MM.1S (cell line): ENCODE measurements around the gene CCDC83.

Experiments used
- DNase-seq: peaks from one replicate; pipeline ENCODE4 v3.0.0-alpha.2; 2015
- H2AFZ ChIP-seq: fragments of 300-600 bp; sonication (generic); 2 replicates; pipeline ENCODE4 v1.6.0; 2016; ENCODE audit warnings: antibody characterized with exemption, low read length
- H3F3A ChIP-seq: fragments of 300-600 bp; sonication (generic); 2 replicates; pipeline ENCODE4 v1.6.1; 2016; ENCODE audit warnings: mild to moderate bottlenecking, antibody characterized with exemption, low read length, moderate library complexity, mixed read lengths; ENCODE audit not compliant: insufficient read depth
- H3K27ac ChIP-seq: fragments of 300-600 bp; sonication (generic); 2 replicates; pipeline ENCODE4 v1.5.1; 2016; ENCODE audit warnings: mild to moderate bottlenecking, low read length
- H3K27me3 ChIP-seq: fragments of 300-600 bp; sonication (generic); replicated peaks from 2 replicates; pipeline ENCODE4 v1.6.0; 2016; ENCODE audit warnings: low read length; ENCODE audit not compliant: insufficient read depth
- H3K36me3 ChIP-seq: fragments of 300-600 bp; sonication (generic); replicated peaks from 2 replicates; pipeline ENCODE4 v1.6.1; 2016; ENCODE audit warnings: mild to moderate bottlenecking, low read length, mixed read lengths; ENCODE audit not compliant: insufficient read depth
- H3K4me1 ChIP-seq: fragments of 300-600 bp; sonication (generic); 2 replicates; pipeline ENCODE4 v1.6.1; 2016; ENCODE audit warnings: low read length, mixed read lengths
- H3K4me2 ChIP-seq: fragments of 300-600 bp; sonication (generic); 2 replicates; pipeline ENCODE4 v1.6.0; 2016; ENCODE audit warnings: low read depth, low read length
- H3K4me3 ChIP-seq: fragments of 300-600 bp; sonication (generic); 2 replicates; pipeline ENCODE4 v1.5.1; 2016; ENCODE audit warnings: low read length, mixed read lengths
- H3K79me2 ChIP-seq: fragments of 300-600 bp; sonication (generic); 2 replicates; pipeline ENCODE4 v1.6.1; 2016; ENCODE audit warnings: mixed run types, low read length, mixed read lengths
- H3K9ac ChIP-seq: fragments of 300-600 bp; sonication (generic); 2 replicates; pipeline ENCODE4 v1.6.1; 2016; ENCODE audit warnings: low read length, mixed read lengths
- H3K9me2 ChIP-seq: fragments of 300-600 bp; sonication (generic); replicated peaks from 2 replicates; pipeline ENCODE4 v1.6.1; 2016; ENCODE audit warnings: mild to moderate bottlenecking, low read length, mixed read lengths; ENCODE audit not compliant: insufficient read depth
- H3K9me3 ChIP-seq: fragments of 300-600 bp; sonication (generic); replicated peaks from 2 replicates; pipeline ENCODE4 v1.6.1; 2016; ENCODE audit warnings: mild to moderate bottlenecking, low read length, mixed read lengths; ENCODE audit not compliant: insufficient read depth
- H4K20me1 ChIP-seq: fragments of 300-600 bp; sonication (generic); 2 replicates; pipeline ENCODE4 v1.6.1; 2016; ENCODE audit warnings: mild to moderate bottlenecking, low read length, moderate library complexity, mixed read lengths; ENCODE audit not compliant: insufficient read depth
- EZH2 ChIP-seq: fragments of 300-600 bp; sonication (generic); optimal IDR thresholded peaks from 2 replicates; pipeline ENCODE3; 2017; ENCODE audit warnings: low read depth, mild to moderate bottlenecking, antibody characterized with exemption, low read length, mixed read lengths
- EZH2phosphoT487 ChIP-seq: fragments of 300-600 bp; sonication (generic); IDR thresholded peaks from 2 replicates; pipeline ENCODE4 v1.6.1; 2018; ENCODE audit warnings: antibody characterized with exemption, low read length
- TF ChIP-seq, protein P1 (sequence below): fragments of 300-600 bp; sonication (generic); IDR thresholded peaks from 2 replicates; pipeline ENCODE4 v1.5.1; 2016; ENCODE audit warnings: antibody characterized with exemption, low read length, mixed read lengths

The CCDC83 gene

GRCh38 chr11:85935751-85936150 is 80.6 kb downstream of the CCDC83 start:
- Histone ChIP-seq H3K27me3 (no peaks in the 10 kb centered on the region), H3K27ac (no peak overlapping the region), H3K36me3 (no peaks in the 10 kb centered on the region), H3K9me2 (no peaks in the 10 kb centered on the region), H3K4me3 (no peak overlapping the region), H3K4me1 (no peaks in the 10 kb centered on the region), H3K79me2 (no peaks in the 10 kb centered on the region), H3K9ac (no peak overlapping the region), H3K9me3 (no peaks in the 10 kb centered on the region), H3K4me2 (no peak overlapping the region), H3F3A (no peaks in the 10 kb centered on the region), H4K20me1 (no peaks in the 10 kb centered on the region), H2AFZ (no peak overlapping the region)
- no peak for DNase-seq
- TF ChIP-seq EZH2phosphoT487 (no peak), EZH2 (no peak)
- TF ChIP-seq, protein P1, sequence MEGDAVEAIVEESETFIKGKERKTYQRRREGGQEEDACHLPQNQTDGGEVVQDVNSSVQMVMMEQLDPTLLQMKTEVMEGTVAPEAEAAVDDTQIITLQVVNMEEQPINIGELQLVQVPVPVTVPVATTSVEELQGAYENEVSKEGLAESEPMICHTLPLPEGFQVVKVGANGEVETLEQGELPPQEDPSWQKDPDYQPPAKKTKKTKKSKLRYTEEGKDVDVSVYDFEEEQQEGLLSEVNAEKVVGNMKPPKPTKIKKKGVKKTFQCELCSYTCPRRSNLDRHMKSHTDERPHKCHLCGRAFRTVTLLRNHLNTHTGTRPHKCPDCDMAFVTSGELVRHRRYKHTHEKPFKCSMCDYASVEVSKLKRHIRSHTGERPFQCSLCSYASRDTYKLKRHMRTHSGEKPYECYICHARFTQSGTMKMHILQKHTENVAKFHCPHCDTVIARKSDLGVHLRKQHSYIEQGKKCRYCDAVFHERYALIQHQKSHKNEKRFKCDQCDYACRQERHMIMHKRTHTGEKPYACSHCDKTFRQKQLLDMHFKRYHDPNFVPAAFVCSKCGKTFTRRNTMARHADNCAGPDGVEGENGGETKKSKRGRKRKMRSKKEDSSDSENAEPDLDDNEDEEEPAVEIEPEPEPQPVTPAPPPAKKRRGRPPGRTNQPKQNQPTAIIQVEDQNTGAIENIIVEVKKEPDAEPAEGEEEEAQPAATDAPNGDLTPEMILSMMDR: no peak

DNA sequence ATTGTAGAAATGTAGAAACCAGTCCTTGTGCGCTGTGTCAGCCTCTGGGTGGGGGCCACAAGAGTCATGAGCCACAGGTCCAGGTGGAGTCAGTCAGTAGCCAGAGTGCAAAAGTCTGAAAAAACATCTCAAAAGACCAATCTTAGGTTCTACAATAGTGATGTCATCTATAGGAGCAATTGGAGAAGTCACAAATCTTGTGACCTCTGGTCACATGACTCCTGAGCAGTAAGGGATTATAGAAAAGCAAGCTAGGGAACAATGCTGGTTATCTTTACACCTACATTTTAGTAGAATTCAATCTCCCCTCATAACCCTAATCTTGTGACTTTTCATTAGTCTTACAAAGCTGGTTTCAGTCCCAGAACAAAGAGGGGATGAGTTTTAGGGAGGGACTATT is 82.7 kb downstream of the CCDC83 start:
- Histone ChIP-seq H3K4me1 (no peaks in the 10 kb centered on the region), H3K4me2 (no peak overlapping the region), H3K36me3 (no peaks in the 10 kb centered on the region), H3K9ac (no peak overlapping the region), H3F3A (no peaks in the 10 kb centered on the region), H4K20me1 (no peaks in the 10 kb centered on the region), H3K9me3 (no peaks in the 10 kb centered on the region), H3K4me3 (no peak overlapping the region), H3K27me3 (no peaks in the 10 kb centered on the region), H3K79me2 (no peaks in the 10 kb centered on the region), H2AFZ (no peak overlapping the region), H3K9me2 (no peaks in the 10 kb centered on the region), H3K27ac (no peak overlapping the region)
- no peak for DNase-seq
- TF ChIP-seq EZH2phosphoT487 (no peak), EZH2 (no peak)
- TF ChIP-seq, protein P1: no peak

DNA sequence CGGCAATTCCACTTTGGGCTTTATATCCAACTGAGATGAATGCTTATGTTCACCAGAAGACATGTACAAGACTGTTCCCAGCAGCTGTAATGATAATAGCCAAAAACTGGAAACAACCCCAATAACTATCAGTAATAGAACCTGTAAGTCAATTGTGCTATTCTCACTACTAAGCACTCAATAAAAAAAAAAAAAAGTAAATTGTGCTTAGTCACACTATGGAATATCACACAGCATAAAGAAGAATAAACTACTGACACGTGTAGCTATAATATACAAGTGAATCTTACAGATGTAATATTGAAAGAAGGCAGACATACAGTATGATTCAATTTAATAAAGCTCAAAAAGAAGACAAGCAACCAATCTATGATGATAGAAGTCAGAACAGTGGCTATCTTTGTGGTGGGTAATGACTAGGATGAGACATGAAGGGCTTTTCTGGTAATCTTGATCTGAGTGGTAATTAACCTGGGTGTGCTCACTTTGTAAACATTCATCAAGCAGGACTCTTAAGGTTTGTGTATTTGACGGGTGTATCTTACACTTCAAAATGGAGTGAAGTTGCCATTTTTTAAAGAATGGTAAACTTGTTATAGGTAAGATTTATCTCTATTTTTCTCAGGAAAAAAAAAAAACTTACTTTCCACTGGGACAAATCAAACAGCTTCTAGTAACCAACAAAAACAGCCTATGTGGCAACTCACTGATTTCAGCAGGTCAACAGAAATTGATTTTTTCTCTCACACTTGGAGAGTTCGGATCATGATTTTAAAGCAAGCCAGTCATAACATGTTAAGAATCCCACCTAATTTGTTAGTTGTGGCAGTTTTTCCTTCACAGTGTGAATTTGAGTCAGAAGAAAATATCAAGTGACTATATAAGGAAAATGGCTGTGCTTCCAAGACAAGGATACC is 84.2 kb downstream of the CCDC83 start:
- TF ChIP-seq, protein P1: no peak
- TF ChIP-seq EZH2 (no peak), EZH2phosphoT487 (no peak)
- no peak overlapping the region for H3K27ac ChIP-seq
- no peaks in the 10 kb centered on the region for H3K9me2 ChIP-seq
- no peak overlapping the region for H2AFZ ChIP-seq
- H3K4me1 ChIP-seq: no peaks in the 10 kb centered on the region
- no peaks in the 10 kb centered on the region for H3K36me3 ChIP-seq
- DNase-seq: no peak
- no peak overlapping the region for H3K4me2 ChIP-seq
- no peak overlapping the region for H3K9ac ChIP-seq
- H3K79me2 ChIP-seq: no peaks in the 10 kb centered on the region
- H3K4me3 ChIP-seq: no peak overlapping the region
- no peaks in the 10 kb centered on the region for H4K20me1 ChIP-seq
- H3K9me3 ChIP-seq: no peaks in the 10 kb centered on the region
- H3F3A ChIP-seq: no peaks in the 10 kb centered on the region
- no peaks in the 10 kb centered on the region for H3K27me3 ChIP-seq
